ENCODE data around the gene PRR29. TPM values are rescaled to one million over a fixed set of nuclear protein-coding genes. Genes with fewer than 3 reads are reported as not detected.

The PRR29 gene
- polyA plus RNA-seq, 1 donor from 2014 or later = 2.8 TPM

DNA sequence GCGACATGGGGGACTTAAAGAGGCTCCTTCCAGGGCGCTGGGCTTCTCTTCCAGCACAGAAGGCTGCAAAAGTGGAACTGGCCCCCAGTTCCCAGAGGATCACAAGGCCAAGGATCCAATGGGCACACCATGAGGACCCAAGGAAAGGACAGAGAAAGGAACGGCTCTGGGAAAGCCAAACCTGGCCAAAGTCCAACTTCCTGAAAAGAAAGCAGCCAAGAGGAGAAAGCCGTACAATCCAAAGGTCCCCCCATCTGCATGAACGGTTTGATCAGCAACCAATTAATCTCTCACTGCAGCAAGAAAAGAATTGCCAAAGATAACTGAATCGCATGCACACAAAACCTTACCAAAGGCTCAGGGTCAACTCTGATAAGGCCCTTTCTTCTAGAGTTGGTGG, 42.1 kb downstream of the PRR29 start:
- no peaks in the 10 kb centered on the region for H4K20me1 ChIP-seq (ENCODE audit: insufficient read depth)
- H3K9me2 ChIP-seq (ENCODE audit: insufficient read depth, low read length) = no peaks in the 10 kb centered on the region
- H3F3A ChIP-seq (ENCODE audit: insufficient read depth, low read length, poor library complexity, severe bottlenecking) = no peaks in the 10 kb centered on the region
- H3K9ac ChIP-seq (ENCODE audit: low read length) = no peak overlapping the region
- no peaks in the 10 kb centered on the region for H3K27me3 ChIP-seq (ENCODE audit: insufficient read depth, low read depth, low read length)
- no peaks in the 10 kb centered on the region for H3K36me3 ChIP-seq (ENCODE audit: insufficient read depth, low read length)
- H3K4me3 ChIP-seq (ENCODE audit: low read length) = no peak overlapping the region
- no peaks in the 10 kb centered on the region for H3K9me3 ChIP-seq (ENCODE audit: low read length)
- no peak overlapping the region for H2AFZ ChIP-seq (ENCODE audit: low read depth, low read length)
- no peak overlapping the region for H3K27ac ChIP-seq (ENCODE audit: low read length)
- no peaks in the 10 kb centered on the region for H3K79me2 ChIP-seq (replicated peaks; ENCODE audit: insufficient read depth, low read length)
- no peak overlapping the region for H3K4me2 ChIP-seq (ENCODE audit: low read length)
- TF ChIP-seq MXI1 (conservative IDR thresholded peaks at IDR 0.05; ENCODE audit: poor library complexity, severe bottlenecking) (no peak), TAF1 (IDR thresholded peaks at IDR 0.05; ENCODE audit: low read depth) (no peak), RAD21 (conservative IDR thresholded peaks at IDR 0.05) (no peak), SMC3 (conservative IDR thresholded peaks at IDR 0.05; ENCODE audit: poor library complexity) (no peak), EZH2 (IDR thresholded peaks at IDR 0.05; ENCODE audit: borderline replicate concordance, insufficient read depth, low read length, poor library complexity, severe bottlenecking) (no peak), POLR2AphosphoS5 (IDR thresholded peaks at IDR 0.05) (no peak), EP300 (conservative IDR thresholded peaks at IDR 0.05; ENCODE audit: poor library complexity, severe bottlenecking) (no peak)
- TF ChIP-seq, protein P1, sequence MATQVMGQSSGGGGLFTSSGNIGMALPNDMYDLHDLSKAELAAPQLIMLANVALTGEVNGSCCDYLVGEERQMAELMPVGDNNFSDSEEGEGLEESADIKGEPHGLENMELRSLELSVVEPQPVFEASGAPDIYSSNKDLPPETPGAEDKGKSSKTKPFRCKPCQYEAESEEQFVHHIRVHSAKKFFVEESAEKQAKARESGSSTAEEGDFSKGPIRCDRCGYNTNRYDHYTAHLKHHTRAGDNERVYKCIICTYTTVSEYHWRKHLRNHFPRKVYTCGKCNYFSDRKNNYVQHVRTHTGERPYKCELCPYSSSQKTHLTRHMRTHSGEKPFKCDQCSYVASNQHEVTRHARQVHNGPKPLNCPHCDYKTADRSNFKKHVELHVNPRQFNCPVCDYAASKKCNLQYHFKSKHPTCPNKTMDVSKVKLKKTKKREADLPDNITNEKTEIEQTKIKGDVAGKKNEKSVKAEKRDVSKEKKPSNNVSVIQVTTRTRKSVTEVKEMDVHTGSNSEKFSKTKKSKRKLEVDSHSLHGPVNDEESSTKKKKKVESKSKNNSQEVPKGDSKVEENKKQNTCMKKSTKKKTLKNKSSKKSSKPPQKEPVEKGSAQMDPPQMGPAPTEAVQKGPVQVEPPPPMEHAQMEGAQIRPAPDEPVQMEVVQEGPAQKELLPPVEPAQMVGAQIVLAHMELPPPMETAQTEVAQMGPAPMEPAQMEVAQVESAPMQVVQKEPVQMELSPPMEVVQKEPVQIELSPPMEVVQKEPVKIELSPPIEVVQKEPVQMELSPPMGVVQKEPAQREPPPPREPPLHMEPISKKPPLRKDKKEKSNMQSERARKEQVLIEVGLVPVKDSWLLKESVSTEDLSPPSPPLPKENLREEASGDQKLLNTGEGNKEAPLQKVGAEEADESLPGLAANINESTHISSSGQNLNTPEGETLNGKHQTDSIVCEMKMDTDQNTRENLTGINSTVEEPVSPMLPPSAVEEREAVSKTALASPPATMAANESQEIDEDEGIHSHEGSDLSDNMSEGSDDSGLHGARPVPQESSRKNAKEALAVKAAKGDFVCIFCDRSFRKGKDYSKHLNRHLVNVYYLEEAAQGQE (IDR thresholded peaks at IDR 0.05; ENCODE audit: borderline replicate concordance) = no peak
- TF ChIP-seq, protein P2, sequence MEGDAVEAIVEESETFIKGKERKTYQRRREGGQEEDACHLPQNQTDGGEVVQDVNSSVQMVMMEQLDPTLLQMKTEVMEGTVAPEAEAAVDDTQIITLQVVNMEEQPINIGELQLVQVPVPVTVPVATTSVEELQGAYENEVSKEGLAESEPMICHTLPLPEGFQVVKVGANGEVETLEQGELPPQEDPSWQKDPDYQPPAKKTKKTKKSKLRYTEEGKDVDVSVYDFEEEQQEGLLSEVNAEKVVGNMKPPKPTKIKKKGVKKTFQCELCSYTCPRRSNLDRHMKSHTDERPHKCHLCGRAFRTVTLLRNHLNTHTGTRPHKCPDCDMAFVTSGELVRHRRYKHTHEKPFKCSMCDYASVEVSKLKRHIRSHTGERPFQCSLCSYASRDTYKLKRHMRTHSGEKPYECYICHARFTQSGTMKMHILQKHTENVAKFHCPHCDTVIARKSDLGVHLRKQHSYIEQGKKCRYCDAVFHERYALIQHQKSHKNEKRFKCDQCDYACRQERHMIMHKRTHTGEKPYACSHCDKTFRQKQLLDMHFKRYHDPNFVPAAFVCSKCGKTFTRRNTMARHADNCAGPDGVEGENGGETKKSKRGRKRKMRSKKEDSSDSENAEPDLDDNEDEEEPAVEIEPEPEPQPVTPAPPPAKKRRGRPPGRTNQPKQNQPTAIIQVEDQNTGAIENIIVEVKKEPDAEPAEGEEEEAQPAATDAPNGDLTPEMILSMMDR (IDR thresholded peaks at IDR 0.05; ENCODE audit: poor library complexity, severe bottlenecking) = no peak

DNA sequence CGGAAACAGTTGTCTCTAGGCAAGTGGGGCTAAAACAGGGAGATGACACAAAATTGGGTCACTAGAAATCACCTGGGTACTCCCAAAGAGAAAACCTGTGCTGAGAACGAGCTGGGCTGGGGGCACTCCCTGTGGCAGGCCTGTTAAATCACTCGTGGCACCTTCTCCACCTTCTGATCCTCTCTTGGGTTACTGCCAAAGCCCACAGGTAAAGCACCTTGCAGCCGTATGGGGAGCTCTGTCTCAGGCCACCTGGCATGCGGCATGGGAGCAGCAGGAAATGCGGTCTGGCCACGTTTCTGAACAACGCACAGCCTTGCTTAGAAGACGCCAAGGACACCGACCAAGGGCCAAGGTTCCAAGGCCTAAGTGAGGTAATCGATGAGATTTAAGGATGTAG, 43.8 kb downstream of the PRR29 start:
- H3K9me3 ChIP-seq (ENCODE audit: low read length) = no peaks in the 10 kb centered on the region
- no peak overlapping the region for H3K27ac ChIP-seq (ENCODE audit: low read length)

More for the DNA sequence above, 43.8 kb downstream of the PRR29 start:
- Histone ChIP-seq H2AFZ (ENCODE audit: low read depth, low read length) (no peak overlapping the region), H3K4me3 (ENCODE audit: low read length) (no peak overlapping the region), H3K9ac (ENCODE audit: low read length) (no peak overlapping the region), H3K36me3 (ENCODE audit: insufficient read depth, low read length) (no peaks in the 10 kb centered on the region), H3K9me2 (ENCODE audit: insufficient read depth, low read length) (no peaks in the 10 kb centered on the region), H3K27me3 (ENCODE audit: insufficient read depth, low read depth, low read length) (no peaks in the 10 kb centered on the region), H4K20me1 (ENCODE audit: insufficient read depth) (no peaks in the 10 kb centered on the region), H3K4me2 (ENCODE audit: low read length) (no peak overlapping the region), H3K79me2 (replicated peaks; ENCODE audit: insufficient read depth, low read length) (no peaks in the 10 kb centered on the region), H3F3A (ENCODE audit: insufficient read depth, low read length, poor library complexity, severe bottlenecking) (no peaks in the 10 kb centered on the region)
- TF ChIP-seq, protein P1 (IDR thresholded peaks at IDR 0.05; ENCODE audit: borderline replicate concordance) = no peak
- TF ChIP-seq EZH2 (IDR thresholded peaks at IDR 0.05; ENCODE audit: borderline replicate concordance, insufficient read depth, low read length, poor library complexity, severe bottlenecking) (no peak), SMC3 (conservative IDR thresholded peaks at IDR 0.05; ENCODE audit: poor library complexity) (no peak)
